Fibroblast of skin of abdomen (primary cell): Measurements from ENCODE around the gene HNF1A. TPM values are rescaled to one million over a fixed set of nuclear protein-coding genes. Genes with fewer than 3 reads are reported as not detected.
"Not testable (repeated sequence)": the region's sequence is repeated elsewhere in the genome, so short reads cannot be mapped to it uniquely, and the experiment has no call there.

Source experiments
- DNase-seq: peaks from one replicate; pipeline ENCODE4 v3.0.0-alpha.2; 2013
- polyA plus RNA-seq, 2 experiments: library from polyadenylated mRNA; unstranded; fragments of 120-200 nt; gene quantifications; one replicate each; pipeline ENCODE4 v1.2.1, GENCODE V29; 2013; ENCODE audit not compliant: insufficient read length in 2 of 2

The HNF1A gene
- polyA plus RNA-seq (2013, experiment 1 of 2; ENCODE audit: insufficient read length), result not detected
- polyA plus RNA-seq (2013, experiment 2 of 2; ENCODE audit: insufficient read length), result not detected

DNA sequence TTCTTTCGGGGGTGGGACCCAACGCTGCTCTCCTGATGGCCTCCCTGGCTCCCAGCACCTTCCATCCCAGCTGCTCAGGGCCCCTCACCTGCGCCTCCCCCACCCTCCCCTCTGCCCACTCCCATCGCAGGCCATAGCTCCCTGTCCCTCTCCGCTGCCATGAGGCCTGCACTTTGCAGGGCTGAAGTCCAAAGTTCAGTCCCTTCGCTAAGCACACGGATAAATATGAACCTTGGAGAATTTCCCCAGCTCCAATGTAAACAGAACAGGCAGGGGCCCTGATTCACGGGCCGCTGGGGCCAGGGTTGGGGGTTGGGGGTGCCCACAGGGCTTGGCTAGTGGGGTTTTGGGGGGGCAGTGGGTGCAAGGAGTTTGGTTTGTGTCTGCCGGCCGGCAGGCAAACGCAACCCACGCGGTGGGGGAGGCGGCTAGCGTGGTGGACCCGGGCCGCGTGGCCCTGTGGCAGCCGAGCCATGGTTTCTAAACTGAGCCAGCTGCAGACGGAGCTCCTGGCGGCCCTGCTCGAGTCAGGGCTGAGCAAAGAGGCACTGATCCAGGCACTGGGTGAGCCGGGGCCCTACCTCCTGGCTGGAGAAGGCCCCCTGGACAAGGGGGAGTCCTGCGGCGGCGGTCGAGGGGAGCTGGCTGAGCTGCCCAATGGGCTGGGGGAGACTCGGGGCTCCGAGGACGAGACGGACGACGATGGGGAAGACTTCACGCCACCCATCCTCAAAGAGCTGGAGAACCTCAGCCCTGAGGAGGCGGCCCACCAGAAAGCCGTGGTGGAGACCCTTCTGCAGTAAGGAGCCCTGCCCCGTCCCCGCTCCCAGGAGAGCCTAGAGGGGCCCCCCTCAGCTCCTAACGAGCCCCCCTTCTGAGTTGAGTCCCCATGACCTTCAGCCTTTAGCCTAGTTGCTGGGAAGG is at the start of gene HNF1A:
HNF1A (plus strand) TSS at position 248 of the 924 bp plus-strand sequence; CDS start at position 474, 226 bp downstream.
- no peak for DNase-seq

DNA sequence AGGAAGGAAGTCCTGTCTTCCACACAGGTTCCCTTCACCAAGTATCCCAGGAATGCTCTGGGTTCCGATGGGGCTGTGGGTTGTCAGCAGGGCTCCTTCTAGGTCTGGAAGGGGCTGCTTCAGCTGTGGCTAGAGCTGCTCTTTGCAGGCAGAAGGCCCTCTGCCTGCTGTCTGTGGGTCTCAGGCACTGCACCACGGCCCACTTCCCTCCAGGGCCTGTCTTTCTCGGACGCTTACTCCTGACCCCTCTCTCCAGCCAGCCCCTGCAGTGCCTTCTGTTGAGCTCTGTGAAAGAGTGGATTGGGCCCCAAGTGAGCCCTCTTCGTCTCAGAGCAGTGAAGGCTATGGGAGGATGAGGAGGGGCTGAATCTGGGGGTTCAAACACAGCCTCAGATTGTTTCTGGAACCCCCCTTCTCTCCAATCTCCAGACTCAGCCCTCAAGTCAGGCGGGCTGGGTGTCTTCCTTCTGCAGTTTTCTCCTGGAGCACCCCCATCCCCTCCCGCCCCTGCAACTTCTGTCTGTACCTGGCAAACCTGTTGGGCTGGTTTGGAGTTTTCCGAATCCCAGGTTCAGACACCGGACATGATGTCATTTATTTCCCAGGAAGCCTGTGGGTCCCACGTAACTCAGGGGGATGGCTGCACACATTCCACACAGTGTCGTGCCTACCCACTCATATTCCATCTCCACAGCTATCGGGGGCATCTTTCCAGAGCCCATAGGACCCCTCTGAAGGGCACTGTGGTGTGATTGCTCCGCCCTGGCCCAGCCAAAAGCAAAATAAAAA is 49.3 kb upstream of the HNF1A start:
- DNase-seq, result no peak

DNA sequence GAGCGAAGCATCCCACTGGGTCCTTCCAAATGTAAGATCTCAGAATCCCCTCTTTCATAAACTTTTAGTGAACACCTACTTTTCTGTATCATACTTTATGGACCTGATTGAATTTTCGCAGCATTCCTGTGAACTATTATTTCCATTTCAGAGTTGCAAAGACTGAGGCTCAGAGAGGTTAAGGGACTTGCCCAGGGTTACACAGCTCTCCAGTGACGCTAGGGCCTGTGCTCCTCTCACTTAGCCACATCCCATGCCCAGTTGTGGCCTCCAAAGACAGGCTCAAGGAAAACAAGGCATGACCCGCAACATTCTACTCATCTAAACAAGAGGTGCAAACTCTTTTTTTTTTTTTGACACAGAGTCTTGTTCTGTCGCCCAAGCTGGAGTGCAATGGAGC is 48.3 kb upstream of the HNF1A start:
- DNase-seq, result no peak

DNA sequence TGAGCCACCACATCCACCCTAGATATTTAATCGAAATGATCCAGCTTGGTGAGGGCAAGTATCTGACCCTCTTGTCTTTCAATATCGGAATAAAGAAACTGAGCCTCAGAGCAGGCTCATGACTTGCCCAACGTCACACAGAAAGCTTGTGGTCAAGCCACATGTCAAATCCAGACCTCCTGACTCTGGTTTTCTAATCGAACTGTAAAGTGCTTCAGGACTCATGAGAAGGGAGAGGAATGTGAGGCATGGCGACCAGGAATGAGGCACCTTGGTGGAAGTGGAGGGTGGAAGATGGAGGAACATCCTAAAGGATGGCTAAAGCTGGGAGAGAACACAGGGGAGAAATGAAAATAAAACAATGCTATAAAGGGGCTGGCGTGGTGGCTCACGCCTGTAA is 46.3 kb upstream of the HNF1A start:
- no peak for DNase-seq

- no peak for DNase-seq
Measured at GRCh38 chr12:120932956-120933526, 45.3 kb upstream of the HNF1A start.

GRCh38 chr12:120933786-120934185 is 44.6 kb upstream of the HNF1A start:
- no peak for DNase-seq

- DNase-seq, result no peak
Measured at GRCh38 chr12:120936197-120936596, 42.1 kb upstream of the HNF1A start.

GRCh38 chr12:120938496-120938895 is 39.8 kb upstream of the HNF1A start:
- no peak for DNase-seq

GRCh38 chr12:120939523-120939922 is 38.8 kb upstream of the HNF1A start:
- no peak for DNase-seq

DNA sequence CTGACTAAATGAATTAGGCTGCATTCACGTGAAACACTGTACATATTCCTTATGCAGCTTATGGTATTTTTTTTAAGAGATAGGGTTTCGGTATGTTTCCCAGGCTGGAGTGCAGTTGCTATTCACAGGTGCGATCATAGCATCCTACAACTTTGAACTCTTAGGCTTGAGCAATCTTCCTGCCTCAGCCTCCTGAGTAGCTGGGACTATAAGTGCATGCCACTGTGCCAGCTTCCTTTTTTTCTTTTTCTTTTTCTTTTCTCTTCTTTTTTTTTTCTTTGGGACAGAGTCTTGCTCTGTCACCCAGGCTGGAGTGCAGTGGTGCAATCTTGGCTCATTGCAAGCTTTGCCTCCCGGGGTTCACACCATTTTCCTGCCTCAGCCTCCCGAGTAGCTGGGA is 38.3 kb upstream of the HNF1A start:
- no peak for DNase-seq

- peak; percentile 30 for DNase-seq
Measured at GRCh38 chr12:120940799-120941198, 37.5 kb upstream of the HNF1A start.

- DNase-seq, result no peak
Measured at GRCh38 chr12:120941412-120941811, 36.9 kb upstream of the HNF1A start.

DNA sequence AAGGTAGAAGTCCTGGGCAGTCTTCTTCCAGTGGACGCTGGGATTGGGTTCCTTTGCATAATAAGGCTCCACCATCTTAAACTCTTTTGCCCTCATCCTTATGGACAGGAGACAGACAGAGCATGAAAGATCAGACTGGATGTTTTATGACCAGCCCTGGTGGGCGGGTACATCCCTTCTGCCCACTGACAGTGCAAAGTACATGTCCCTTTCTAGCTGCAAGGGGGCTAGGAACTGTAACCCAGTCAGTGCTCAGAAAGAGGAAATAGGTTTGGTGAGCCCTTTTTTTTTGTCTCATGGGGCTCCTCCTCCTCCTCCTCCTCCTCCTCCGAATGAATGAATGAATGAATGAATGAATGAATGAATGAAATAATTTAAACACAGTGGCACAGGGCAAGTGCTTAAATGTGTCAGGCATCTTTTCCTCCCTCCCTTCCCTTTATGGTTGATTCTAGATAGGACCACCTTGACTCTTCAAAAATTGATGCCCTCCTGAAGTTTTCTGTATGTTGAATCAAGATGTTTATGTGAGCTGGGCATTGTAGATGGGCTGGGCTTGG is 36.4 kb upstream of the HNF1A start:
- DNase-seq, result no peak

GRCh38 chr12:120943482-120943881 is 34.9 kb upstream of the HNF1A start:
- no peak for DNase-seq

DNA sequence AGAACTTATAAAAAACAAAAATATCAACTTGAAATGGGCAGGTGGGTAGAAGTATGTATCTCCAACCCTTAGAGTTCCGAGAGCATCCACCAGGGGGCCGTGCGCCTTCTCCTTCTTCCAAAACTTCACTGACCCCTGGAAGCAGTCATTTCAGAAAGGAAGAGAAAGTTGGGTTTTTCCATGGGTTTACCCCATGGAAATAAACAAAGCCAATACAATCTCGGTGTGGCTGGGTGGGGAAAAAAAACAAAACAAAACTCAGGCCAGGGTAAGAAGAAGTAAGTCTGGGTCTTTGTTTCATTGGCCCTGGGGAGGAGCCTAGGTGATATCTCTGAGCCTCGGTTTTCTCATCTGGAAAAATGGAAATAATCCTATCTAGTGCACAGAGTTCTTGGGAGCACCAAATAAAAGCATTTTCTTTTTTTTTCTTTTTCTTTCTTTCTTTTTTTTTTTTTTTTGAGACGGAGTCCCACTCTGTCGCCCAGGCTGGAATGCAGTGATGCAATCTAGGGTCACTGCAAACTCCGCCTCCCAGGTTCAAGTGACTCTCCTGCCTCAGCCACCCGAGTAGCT is 33.6 kb upstream of the HNF1A start:
- DNase-seq, result peak; percentile 20

DNA sequence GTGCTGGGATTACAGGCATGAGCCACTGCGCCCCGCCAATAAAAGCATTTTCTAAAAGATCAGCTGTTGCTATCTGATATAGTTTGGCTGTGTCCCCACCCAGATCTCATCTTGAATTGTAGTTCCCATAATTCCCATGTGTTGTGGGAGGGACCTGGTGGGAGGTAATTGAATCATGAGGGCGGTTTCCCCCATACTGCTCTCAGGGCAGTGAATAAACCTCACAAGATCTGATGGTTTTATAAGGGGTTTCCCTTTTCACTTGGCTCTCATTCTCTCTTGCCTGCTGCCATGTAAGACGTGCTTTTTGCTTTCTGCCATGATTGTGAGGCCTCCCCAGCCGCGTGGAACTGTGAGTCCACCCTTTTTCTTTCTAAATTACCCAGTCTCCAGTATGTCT is 32.8 kb upstream of the HNF1A start:
- not testable (repeated sequence) for DNase-seq

- not testable (repeated sequence) for DNase-seq
Measured at GRCh38 chr12:120950260-120950799, 28.0 kb upstream of the HNF1A start.

DNA sequence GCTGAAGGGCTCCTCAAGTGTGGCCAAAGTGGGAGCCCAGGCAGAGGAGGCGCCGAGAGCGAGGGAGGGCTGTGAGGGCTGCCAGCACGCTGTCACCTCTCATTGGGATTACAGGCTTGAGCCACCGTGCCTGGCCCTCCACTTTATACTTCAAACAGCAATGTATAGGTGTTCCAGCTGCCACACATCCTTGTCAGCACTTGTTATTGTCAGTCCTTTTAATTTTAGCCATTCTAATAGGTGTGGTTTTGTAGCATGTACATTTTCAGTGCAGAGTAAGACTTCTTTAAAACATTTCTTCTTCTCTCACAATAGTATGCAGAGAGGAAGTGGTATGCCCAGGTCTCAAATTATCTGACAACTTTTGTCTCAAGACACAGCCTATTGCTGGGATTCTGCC is 27.5 kb upstream of the HNF1A start:
- DNase-seq, result no peak

- no peak for DNase-seq
Measured at GRCh38 chr12:120955232-120955631, 23.1 kb upstream of the HNF1A start.

GRCh38 chr12:120956579-120957300 is 21.6 kb upstream of the HNF1A start:
- DNase-seq, result no peak
